ENCODE results near the gene KLF12. TPM values are rescaled to one million over a fixed set of nuclear protein-coding genes. Genes with fewer than 3 reads are reported as not detected.

Gene KLF12
- total RNA-seq, 2 experiments from 2014 or later, result 32.7 to 33.5 TPM

GRCh38 chr13:74111399-74111798 lies 22.8 kb downstream of the KLF12 start:
- Mint-ChIP-seq H3K4me1 (peaks cover 43% of the 10 kb centered on the region), H3K9me3 (peaks cover 10% of the 10 kb centered on the region), H3K4me3 (no peak overlapping the region), H3K27me3 (no peaks in the 10 kb centered on the region), H3K36me3 (ENCODE audit: low read depth) (peaks cover 47% of the 10 kb centered on the region), H3K27ac (no peak overlapping the region)
- ChIA-PET POLR2A (no interaction called here), CTCF (no interaction called here)
- no peak for DNase-seq

- peaks cover 10% of the 10 kb centered on the region for H3K9me3 Mint-ChIP-seq
- DNase-seq, result no peak
- CTCF ChIA-PET, result no interaction called here
- no peak overlapping the region for H3K4me3 Mint-ChIP-seq
- POLR2A ChIA-PET, result interaction anchor here (0.6 kb wide), 1 partner anchor 298 kb away, joined by 3 read pairs; no protein-coding TSS in a partner anchor
- H3K4me1 Mint-ChIP-seq, result peaks cover 33% of the 10 kb centered on the region
- H3K36me3 Mint-ChIP-seq (ENCODE audit: low read depth), result peaks cover 43% of the 10 kb centered on the region
- H3K27me3 Mint-ChIP-seq, result no peaks in the 10 kb centered on the region
- no peak overlapping the region for H3K27ac Mint-ChIP-seq
Observed at GRCh38 chr13:74110053-74110452, 24.2 kb downstream of the KLF12 start.

GRCh38 chr13:74107598-74107997 lies 26.6 kb downstream of the KLF12 start:
- POLR2A ChIA-PET, result no interaction called here
- no peak overlapping the region for H3K27ac Mint-ChIP-seq

DNA sequence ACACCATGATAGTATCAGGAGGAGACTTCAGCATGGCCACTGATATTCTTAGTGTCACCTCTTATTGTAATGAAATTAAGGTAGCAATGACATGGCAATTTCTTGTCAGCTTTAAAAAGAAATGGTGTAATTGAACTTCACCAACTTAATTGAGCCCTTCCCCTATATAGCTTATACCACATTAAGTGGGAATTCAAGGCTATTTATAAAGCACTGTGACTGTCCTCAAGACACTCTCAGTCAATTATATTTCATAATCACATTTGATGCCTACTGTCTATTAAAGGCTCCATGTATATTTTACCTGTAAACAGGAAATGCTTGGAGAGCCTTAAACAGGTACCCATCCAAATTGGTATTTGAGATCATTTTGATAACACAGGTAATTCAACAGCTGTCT lies 28.3 kb downstream of the KLF12 start:
- no peak for DNase-seq
- H3K27ac Mint-ChIP-seq, result no peak overlapping the region
- ChIA-PET POLR2A (no interaction called here), CTCF (no interaction called here)
- H3K4me3 Mint-ChIP-seq, result no peak overlapping the region
- peaks cover 31% of the 10 kb centered on the region for H3K36me3 Mint-ChIP-seq (ENCODE audit: low read depth)
- H3K27me3 Mint-ChIP-seq, result no peaks in the 10 kb centered on the region
- peaks cover 12% of the 10 kb centered on the region for H3K9me3 Mint-ChIP-seq
- H3K4me1 Mint-ChIP-seq, result peaks cover 16% of the 10 kb centered on the region

More at GRCh38 chr13:74107598-74107997, 26.6 kb downstream of the KLF12 start:
- DNase-seq, result no peak
- Mint-ChIP-seq H3K4me1 (peaks cover 14% of the 10 kb centered on the region), H3K4me3 (no peak overlapping the region), H3K27me3 (no peaks in the 10 kb centered on the region), H3K9me3 (peaks cover 10% of the 10 kb centered on the region), H3K36me3 (ENCODE audit: low read depth) (peaks cover 28% of the 10 kb centered on the region)
- CTCF ChIA-PET, result no interaction called here

DNA sequence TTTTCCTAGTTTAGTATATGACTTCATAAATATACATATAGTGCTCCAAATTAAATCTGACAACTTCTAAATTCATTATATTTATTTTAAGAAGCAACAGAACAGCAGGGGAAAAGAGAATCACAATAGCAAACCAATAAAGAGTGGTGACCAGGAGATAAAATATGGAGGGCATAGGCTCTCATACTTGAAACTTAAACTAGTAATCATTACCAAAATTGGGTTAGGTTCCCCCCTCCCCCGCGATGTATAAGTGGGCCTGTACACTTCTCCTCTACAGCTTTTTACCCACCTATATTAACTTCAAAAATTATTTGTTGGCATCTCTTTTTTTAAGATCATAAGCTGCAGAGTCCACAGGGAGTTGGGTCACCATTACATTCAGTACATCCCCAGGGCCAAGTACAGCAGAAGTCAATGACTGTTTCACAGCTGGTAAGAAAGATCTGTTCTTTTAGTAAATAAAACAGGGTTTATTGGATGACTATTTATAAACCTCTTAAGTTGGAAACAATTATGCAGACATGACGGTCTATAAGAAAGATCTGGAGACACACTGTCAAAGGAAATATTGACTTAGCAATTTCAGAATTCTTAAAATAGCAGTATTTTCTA lies 29.4 kb downstream of the KLF12 start:
- Mint-ChIP-seq H3K4me1 (peaks cover 12% of the 10 kb centered on the region), H3K27me3 (no peaks in the 10 kb centered on the region), H3K4me3 (no peak overlapping the region), H3K9me3 (peaks cover 7% of the 10 kb centered on the region), H3K36me3 (ENCODE audit: low read depth) (peaks cover 25% of the 10 kb centered on the region), H3K27ac (no peak overlapping the region)
- ChIA-PET CTCF (no interaction called here), POLR2A (no interaction called here)
- no peak for DNase-seq

DNA sequence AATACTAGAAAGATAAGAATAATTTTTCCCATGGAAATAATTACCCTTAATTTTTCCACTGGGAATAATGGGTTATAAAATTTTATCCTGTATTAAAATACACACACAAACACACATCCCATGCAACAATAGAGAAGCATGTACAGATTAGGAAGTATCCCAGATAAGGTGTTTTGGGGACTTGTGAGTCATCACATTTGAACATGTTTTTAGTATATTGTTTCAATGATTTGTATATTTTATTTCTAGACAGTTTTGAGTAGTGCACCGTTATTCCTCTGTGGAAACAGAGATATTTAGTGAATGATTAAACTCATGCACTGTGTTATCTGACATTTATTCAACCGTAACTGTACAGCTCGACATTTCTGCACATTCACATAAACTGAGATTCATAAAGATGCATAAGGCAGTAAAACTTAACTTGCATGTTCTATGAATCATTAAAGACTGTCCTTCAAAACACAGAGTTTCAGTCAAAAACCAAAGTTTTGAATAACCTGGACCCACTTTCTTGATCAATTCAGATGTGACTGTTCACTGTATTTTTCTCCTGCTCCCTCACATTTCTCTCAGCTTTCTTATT lies 30.1 kb downstream of the KLF12 start:
- Mint-ChIP-seq H3K4me3 (no peak overlapping the region), H3K36me3 (ENCODE audit: low read depth) (peaks cover 24% of the 10 kb centered on the region), H3K27ac (no peak overlapping the region), H3K4me1 (peaks cover 9% of the 10 kb centered on the region), H3K9me3 (peaks cover 5% of the 10 kb centered on the region), H3K27me3 (no peaks in the 10 kb centered on the region)
- ChIA-PET POLR2A (no interaction called here), CTCF (no interaction called here)
- DNase-seq, result no peak

DNA sequence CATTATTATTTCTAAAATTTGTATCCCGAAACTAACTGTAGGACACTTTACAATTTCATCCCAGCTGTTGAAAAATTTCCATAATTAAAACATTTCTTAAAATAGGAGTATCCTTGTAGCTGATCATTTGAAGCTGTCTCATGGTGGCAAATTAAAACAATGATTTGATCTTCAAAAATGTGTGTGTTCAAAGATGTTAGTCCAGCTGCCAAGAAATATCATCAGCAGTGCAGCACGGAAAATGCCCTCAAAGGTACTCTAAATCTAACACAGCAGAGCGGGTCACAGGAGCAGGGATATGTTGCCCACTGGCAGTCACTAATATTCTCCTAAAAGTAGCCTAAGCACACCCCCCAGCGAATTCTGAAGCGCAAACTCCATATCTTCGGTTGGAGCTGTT lies 31.0 kb downstream of the KLF12 start:
- H3K9me3 Mint-ChIP-seq, result peaks cover 5% of the 10 kb centered on the region
- CTCF ChIA-PET, result no interaction called here
- H3K27me3 Mint-ChIP-seq, result no peaks in the 10 kb centered on the region
- H3K36me3 Mint-ChIP-seq (ENCODE audit: low read depth), result peaks cover 18% of the 10 kb centered on the region
- peaks cover 9% of the 10 kb centered on the region for H3K4me1 Mint-ChIP-seq
- no peak for DNase-seq
- no peak overlapping the region for H3K4me3 Mint-ChIP-seq
- no peak overlapping the region for H3K27ac Mint-ChIP-seq
- POLR2A ChIA-PET, result no interaction called here

DNA sequence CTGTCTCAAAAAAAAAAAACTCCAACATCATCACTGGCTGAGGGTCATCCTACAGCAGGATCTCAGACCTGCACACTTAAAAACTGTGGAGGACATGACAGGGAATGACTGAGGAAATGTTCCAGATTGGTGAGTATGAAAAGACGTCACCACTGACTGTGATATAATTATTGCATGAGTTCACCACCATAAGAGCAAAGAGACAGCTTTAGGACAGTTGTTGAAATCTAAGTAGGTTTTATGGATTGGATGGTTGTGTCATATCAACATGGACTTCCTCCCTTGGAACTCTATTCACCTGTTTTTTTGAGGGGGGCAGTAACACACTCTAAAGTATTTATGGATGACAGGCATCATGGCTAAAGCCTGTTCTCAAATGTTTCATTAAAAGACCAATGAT lies 31.5 kb downstream of the KLF12 start:
- Mint-ChIP-seq H3K4me1 (peaks cover 9% of the 10 kb centered on the region), H3K4me3 (no peak overlapping the region), H3K36me3 (ENCODE audit: low read depth) (peaks cover 18% of the 10 kb centered on the region), H3K27me3 (no peaks in the 10 kb centered on the region), H3K27ac (no peak overlapping the region), H3K9me3 (peaks cover 5% of the 10 kb centered on the region)
- ChIA-PET CTCF (no interaction called here), POLR2A (interaction anchor here (1.2 kb wide), 1 partner anchor 26 kb away, joined by 3 read pairs; no protein-coding TSS in a partner anchor)
- DNase-seq, result no peak

GRCh38 chr13:74101436-74101835 lies 32.8 kb downstream of the KLF12 start:
- no peak for DNase-seq
- peaks cover 2% of the 10 kb centered on the region for H3K9me3 Mint-ChIP-seq
- H3K4me3 Mint-ChIP-seq, result no peak overlapping the region
- CTCF ChIA-PET, result no interaction called here
- H3K4me1 Mint-ChIP-seq, result peaks cover 11% of the 10 kb centered on the region
- H3K36me3 Mint-ChIP-seq (ENCODE audit: low read depth), result peaks cover 14% of the 10 kb centered on the region
- no peaks in the 10 kb centered on the region for H3K27me3 Mint-ChIP-seq
- POLR2A ChIA-PET, result no interaction called here
- H3K27ac Mint-ChIP-seq, result no peak overlapping the region

DNA sequence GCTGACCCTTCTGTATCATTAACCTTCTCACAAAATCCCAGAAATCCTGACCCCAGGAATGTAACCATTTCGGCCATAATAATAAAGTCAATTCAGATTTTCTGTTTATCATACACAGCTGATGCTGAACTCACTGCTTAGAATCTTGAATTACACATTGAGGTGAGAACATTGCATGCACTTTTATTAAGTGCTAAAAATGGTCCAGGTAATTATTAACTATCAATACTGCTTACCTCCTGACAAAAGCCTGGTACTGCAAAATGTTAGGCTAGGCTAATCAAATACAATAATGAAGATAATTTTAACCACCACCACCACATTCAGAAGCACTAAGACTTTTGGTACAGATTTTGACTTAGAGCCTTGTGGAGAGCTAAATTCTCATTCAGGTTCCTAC lies 36.1 kb downstream of the KLF12 start:
- CTCF ChIA-PET, result interaction anchor here (1.1 kb wide), 1 partner anchor 189 kb away, joined by 5 read pairs; no protein-coding TSS in a partner anchor
- Mint-ChIP-seq H3K27me3 (no peaks in the 10 kb centered on the region), H3K27ac (no peak overlapping the region), H3K36me3 (ENCODE audit: low read depth) (peaks cover 17% of the 10 kb centered on the region), H3K9me3 (peaks cover 2% of the 10 kb centered on the region), H3K4me1 (peaks cover 12% of the 10 kb centered on the region), H3K4me3 (no peak overlapping the region)
- no peak for DNase-seq
- POLR2A ChIA-PET, result no interaction called here

DNA sequence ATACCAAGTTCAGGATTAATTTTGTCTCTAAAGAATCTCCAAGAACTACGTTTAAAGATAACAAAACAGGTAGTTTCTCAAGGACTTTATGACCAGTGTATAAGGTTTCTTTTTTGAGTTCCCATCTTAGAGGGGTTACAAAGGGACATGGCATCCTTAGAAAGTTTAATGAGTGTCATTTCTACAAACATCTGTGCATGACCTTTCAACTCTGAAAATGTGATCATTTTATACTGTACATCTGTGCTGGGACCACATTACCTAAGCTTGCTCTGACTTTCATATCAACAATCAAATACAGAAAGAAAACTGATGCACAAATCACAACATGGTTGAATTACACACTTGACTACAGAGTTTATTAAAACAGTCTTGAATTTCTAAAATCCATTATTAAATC lies 37.1 kb downstream of the KLF12 start:
- H3K4me3 Mint-ChIP-seq, result no peak overlapping the region
- peaks cover 13% of the 10 kb centered on the region for H3K36me3 Mint-ChIP-seq (ENCODE audit: low read depth)
- no peak for DNase-seq
- peaks cover 22% of the 10 kb centered on the region for H3K4me1 Mint-ChIP-seq
- ChIA-PET CTCF (no interaction called here), POLR2A (no interaction called here)
- no peaks in the 10 kb centered on the region for H3K27me3 Mint-ChIP-seq
- H3K9me3 Mint-ChIP-seq, result peaks cover 2% of the 10 kb centered on the region
- H3K27ac Mint-ChIP-seq, result no peak overlapping the region

- no peak overlapping the region for H3K27ac Mint-ChIP-seq
- ChIA-PET CTCF (interaction anchor here (0.8 to 1.3 kb wide), 3 partner anchors 11 to 31 kb away, joined by 3 read pairs; no protein-coding TSS in a partner anchor), POLR2A (interaction anchor here (1.5 kb wide), 1 partner anchor 67 kb away, joined by 4 read pairs; no protein-coding TSS in a partner anchor)
- H3K4me1 Mint-ChIP-seq, result peaks cover 36% of the 10 kb centered on the region
- peaks cover 12% of the 10 kb centered on the region for H3K36me3 Mint-ChIP-seq (ENCODE audit: low read depth)
- no peaks in the 10 kb centered on the region for H3K27me3 Mint-ChIP-seq
- DNase-seq, result no peak
- no peak overlapping the region for H3K4me3 Mint-ChIP-seq
- H3K9me3 Mint-ChIP-seq, result peaks cover 3% of the 10 kb centered on the region
Observed at GRCh38 chr13:74093691-74094090, 40.5 kb downstream of the KLF12 start.

- CTCF ChIA-PET, result interaction anchor here (1.3 kb wide), 1 partner anchor 10 kb away, joined by 3 read pairs; no protein-coding TSS in a partner anchor
- no peak overlapping the region for H3K4me3 Mint-ChIP-seq
- peaks cover 38% of the 10 kb centered on the region for H3K4me1 Mint-ChIP-seq
- H3K27me3 Mint-ChIP-seq, result no peaks in the 10 kb centered on the region
- H3K9me3 Mint-ChIP-seq, result peaks cover 3% of the 10 kb centered on the region
- H3K27ac Mint-ChIP-seq, result no peak overlapping the region
- DNase-seq, result no peak
- POLR2A ChIA-PET, result interaction anchor here (1.5 kb wide), 1 partner anchor 66 kb away, joined by 4 read pairs; no protein-coding TSS in a partner anchor
- H3K36me3 Mint-ChIP-seq (ENCODE audit: low read depth), result peaks cover 14% of the 10 kb centered on the region
Observed at GRCh38 chr13:74092711-74093110, 41.5 kb downstream of the KLF12 start.
